ENCODE results near the gene UBR1.

GRCh38 chr15:43070249-43070648 lies 35.6 kb downstream of the UBR1 start:
- no peak for TF ChIP-seq CTCF (IDR thresholded peaks at IDR 0.05; ENCODE audit: low read length)
- TF ChIP-seq EZH2 (IDR thresholded peaks at IDR 0.05; ENCODE audit: borderline replicate concordance, low read length), result no peak
